Activated CD8-positive, alpha-beta memory T cell treated with anti-CD3 and anti-CD28 coated beads, Interleukin-2, amount 50 U/mL, for 1 hour (primary cell): Measurements from ENCODE around the gene CBX7.
"Not testable (repeated sequence)": the region's sequence is repeated elsewhere in the genome, so short reads cannot be mapped to it uniquely, and the experiment has no call there.

Experiments
- DNase-seq: peaks from one replicate; pipeline ENCODE4 v3.0.0-alpha.2; 2020; ENCODE audit errors: extremely low read depth

Gene CBX7

GRCh38 chr22:39174498-39175352, 22.2 kb upstream of the CBX7 start:
- DNase-seq: peak; percentile 84

- peak; percentile 26 for DNase-seq
Observed at GRCh38 chr22:39173787-39174497, 21.5 kb upstream of the CBX7 start.

GRCh38 chr22:39173050-39173706, 20.7 kb upstream of the CBX7 start:
- DNase-seq: no peak

GRCh38 chr22:39172265-39173049, 20.0 kb upstream of the CBX7 start:
- DNase-seq: not testable (repeated sequence)

GRCh38 chr22:39171623-39172264, 19.3 kb upstream of the CBX7 start:
- no peak for DNase-seq

GRCh38 chr22:39170825-39171622, 18.5 kb upstream of the CBX7 start:
- DNase-seq: peak; percentile 38

- no peak for DNase-seq
Observed at GRCh38 chr22:39169797-39170466, 17.5 kb upstream of the CBX7 start.

GRCh38 chr22:39166547-39166946, 14.1 kb upstream of the CBX7 start:
- DNase-seq: no peak

- DNase-seq: not testable (repeated sequence)
Observed at GRCh38 chr22:39156093-39156492, 3.6 kb upstream of the CBX7 start.

GRCh38 chr22:39155421-39155820, 2.9 kb upstream of the CBX7 start:
- DNase-seq: no peak

- DNase-seq: no peak
Observed at GRCh38 chr22:39153220-39153717, 789 bp upstream of the CBX7 start.

GRCh38 chr22:39152024-39152510, 413 bp downstream of the CBX7 start:
- no peak for DNase-seq

- DNase-seq: no peak
Observed at GRCh38 chr22:39151329-39151975, 1.0 kb downstream of the CBX7 start.

- no peak for DNase-seq
Observed at GRCh38 chr22:39150848-39151215, 1.6 kb downstream of the CBX7 start.

- no peak for DNase-seq
Observed at GRCh38 chr22:39149915-39150847, 2.3 kb downstream of the CBX7 start.

- peak; percentile 40 for DNase-seq
Observed at GRCh38 chr22:39148727-39149535, 3.5 kb downstream of the CBX7 start.
